OCI-LY3 (cell line): Measurements from ENCODE around the gene CACNA1F.

ENCODE experiments used
- EZH2phosphoT487 ChIP-seq: fragments of 200-600 bp; shearing (Covaris generic); IDR thresholded peaks from 2 replicates; pipeline ENCODE4 v1.6.1; 2018; ENCODE audit warnings: antibody characterized with exemption, mixed run types, low read depth
- TF ChIP-seq, protein P1 (sequence below): fragments of 200-600, 300-600 bp; sonication (generic); IDR thresholded peaks from 2 replicates; pipeline ENCODE4 v1.5.1; 2014; ENCODE audit warnings: antibody characterized with exemption, low read length, low read depth

DNA sequence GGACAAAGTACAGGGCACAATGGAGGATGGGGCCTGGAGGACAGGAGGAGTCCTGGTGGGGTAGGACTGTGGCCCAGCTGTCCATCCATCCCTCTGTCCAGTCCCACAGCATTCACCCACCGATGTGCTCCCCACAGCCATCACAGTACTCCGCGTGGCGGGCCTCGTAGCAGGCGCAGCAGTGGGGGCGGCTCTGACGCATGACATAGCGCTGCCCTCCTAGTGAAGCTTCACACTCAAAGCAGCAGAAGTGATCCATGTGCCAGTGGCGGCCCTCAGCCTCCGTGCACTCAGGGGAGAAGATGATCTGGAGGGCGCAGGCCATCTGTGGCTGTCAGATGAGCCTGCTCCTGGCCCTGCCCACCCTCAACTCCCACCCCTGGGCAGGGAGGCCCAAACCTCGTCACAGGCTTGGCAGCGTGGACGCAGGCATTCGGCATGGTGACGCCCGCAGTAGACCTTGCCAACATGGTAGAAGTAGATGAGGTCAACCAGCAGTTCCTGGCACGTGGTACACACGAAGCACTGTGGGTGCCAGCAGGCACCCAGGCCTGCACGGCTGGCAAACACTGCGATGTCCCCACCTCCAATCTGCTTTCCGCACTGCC, 55.2 kb downstream of the CACNA1F start:
- TF ChIP-seq, protein P1, sequence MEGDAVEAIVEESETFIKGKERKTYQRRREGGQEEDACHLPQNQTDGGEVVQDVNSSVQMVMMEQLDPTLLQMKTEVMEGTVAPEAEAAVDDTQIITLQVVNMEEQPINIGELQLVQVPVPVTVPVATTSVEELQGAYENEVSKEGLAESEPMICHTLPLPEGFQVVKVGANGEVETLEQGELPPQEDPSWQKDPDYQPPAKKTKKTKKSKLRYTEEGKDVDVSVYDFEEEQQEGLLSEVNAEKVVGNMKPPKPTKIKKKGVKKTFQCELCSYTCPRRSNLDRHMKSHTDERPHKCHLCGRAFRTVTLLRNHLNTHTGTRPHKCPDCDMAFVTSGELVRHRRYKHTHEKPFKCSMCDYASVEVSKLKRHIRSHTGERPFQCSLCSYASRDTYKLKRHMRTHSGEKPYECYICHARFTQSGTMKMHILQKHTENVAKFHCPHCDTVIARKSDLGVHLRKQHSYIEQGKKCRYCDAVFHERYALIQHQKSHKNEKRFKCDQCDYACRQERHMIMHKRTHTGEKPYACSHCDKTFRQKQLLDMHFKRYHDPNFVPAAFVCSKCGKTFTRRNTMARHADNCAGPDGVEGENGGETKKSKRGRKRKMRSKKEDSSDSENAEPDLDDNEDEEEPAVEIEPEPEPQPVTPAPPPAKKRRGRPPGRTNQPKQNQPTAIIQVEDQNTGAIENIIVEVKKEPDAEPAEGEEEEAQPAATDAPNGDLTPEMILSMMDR: no peak
- no peak for TF ChIP-seq EZH2phosphoT487
